GM12878 (cell line): ENCODE measurements around the gene ITPKB. TPM values are rescaled to one million over a fixed set of nuclear protein-coding genes. Genes with fewer than 3 reads are reported as not detected.

Experiments used
- ATAC-seq: fragments of 200-7000 bp; cut with Tn5 transposase; 3 replicates; pipeline ENCODE4 v1.9.1; 2020; ENCODE audit warnings: mild to moderate bottlenecking, moderate library complexity
- BruUV-seq: library from RNA; stranded (reverse); fragments of 400-500 nt; replicated peaks from 2 replicates; lab custom pipeline; 2021; lab: Mats Ljungman, UMichigan
- CTCF ChIA-PET: fragments of 300-600 bp; sonication (Branson Sonifier 250); formaldehyde crosslinking; extraction: SDS; loops from one replicate; lab custom pipeline; 2021; ENCODE audit warnings: inconsistent platforms; lab: Yijun Ruan, JAX
- POLR2A ChIA-PET: fragments of 350-600 bp; formaldehyde crosslinking; extraction: SDS; loops from one replicate; lab custom pipeline; 2021; ENCODE audit warnings: inconsistent platforms; lab: Charles Lee
- RAD21 ChIA-PET: fragments of 300-600 bp; sonication (Branson Sonifier 250); formaldehyde crosslinking; loops from one replicate; lab custom pipeline; 2023; ENCODE audit warnings: antibody characterized with exemption; ENCODE audit not compliant: unreplicated experiment; lab: Charles Lee
- SMC1A ChIA-PET: fragments of 300-600 bp; sonication (Branson Sonifier 250); formaldehyde crosslinking; loops from one replicate; lab custom pipeline; 2023; ENCODE audit not compliant: unreplicated experiment, uncharacterized antibody; lab: Charles Lee
- DNase-seq: peaks from one replicate; pipeline ENCODE4 v3.0.0-alpha.2; 2011; ENCODE audit warnings: low read depth, low spot score
- FAIRE-seq: peaks from 3 replicates; lab custom pipeline; 2011; peaks lifted over from hg19 to GRCh38; lab: Jason Lieb, UNC
- H2AFZ ChIP-seq: 2 replicates; pipeline ENCODE4 v1.6.0; 2011; ENCODE audit warnings: low read depth, low read length, control low read depth; ENCODE audit not compliant: control insufficient read depth
- H3K27ac ChIP-seq: 2 replicates; pipeline ENCODE4 v1.5.1; 2011; ENCODE audit warnings: control low read depth; ENCODE audit not compliant: control insufficient read depth, insufficient read depth
- H3K27me3 ChIP-seq, 2 experiments: replicated peaks in 1 of 2; 2 replicates each; pipeline versions ENCODE4 v1.6.0 to v1.6.1; 2011; ENCODE audit warnings: low read length in 1 of 2; ENCODE audit not compliant: control insufficient read depth in 2 of 2, insufficient read depth in 2 of 2
- H3K36me3 ChIP-seq, 2 experiments: 2 replicates each; pipeline ENCODE4 v1.5.1; 2011; ENCODE audit warnings: low read length in 1 of 2; ENCODE audit not compliant: control insufficient read depth in 2 of 2, insufficient read depth in 2 of 2
- H3K4me1 ChIP-seq: 2 replicates; pipeline ENCODE4 v1.6.1; 2011; ENCODE audit warnings: mild to moderate bottlenecking, low read length, moderate library complexity, mixed read lengths; ENCODE audit not compliant: control insufficient read depth, insufficient read depth
- H3K4me2 ChIP-seq: 2 replicates; pipeline ENCODE4 v1.6.0; 2011; ENCODE audit warnings: control low read depth; ENCODE audit not compliant: control insufficient read depth, insufficient read depth
- H3K4me3 ChIP-seq: fragments of 200-600 bp; sonication (generic); 2 replicates; pipeline ENCODE4 v1.5.1; 2016
- H3K79me2 ChIP-seq: 2 replicates; pipeline ENCODE4 v1.6.0; 2011; ENCODE audit warnings: low read length; ENCODE audit not compliant: control insufficient read depth, insufficient read depth
- H3K9ac ChIP-seq: 2 replicates; pipeline ENCODE4 v1.8.0; 2011; ENCODE audit warnings: low read length, control low read depth, mixed read lengths; ENCODE audit not compliant: control insufficient read depth, insufficient read depth
- H3K9me3 ChIP-seq: replicated peaks from 3 replicates; pipeline ENCODE4 v1.5.1; 2011; ENCODE audit warnings: mild to moderate bottlenecking, low read length; ENCODE audit not compliant: control insufficient read depth, insufficient read depth
- H4K20me1 ChIP-seq: 2 replicates; pipeline ENCODE4 v1.6.0; 2011; ENCODE audit not compliant: control insufficient read depth, insufficient read depth
- BACH1 ChIP-seq: fragments of 450-650 bp; IDR thresholded peaks from 2 replicates; pipeline ENCODE4 v1.6.1; 2017; ENCODE audit warnings: mild to moderate bottlenecking, borderline replicate concordance
- CBX5 ChIP-seq: sonication (generic); IDR thresholded peaks from 2 replicates; pipeline ENCODE4 v1.6.1; 2016; ENCODE audit warnings: low read depth, moderate library complexity, mild to moderate bottlenecking, inconsistent platforms
- CREB1 ChIP-seq: IDR thresholded peaks from 2 replicates; pipeline ENCODE4 v1.6.1; 2012; ENCODE audit warnings: low read depth, mild to moderate bottlenecking, inconsistent platforms
- EGR1 ChIP-seq, 2 experiments: IDR thresholded peaks; 1 replicate in 1 of 2; 2 replicates in 1 of 2; pipeline ENCODE4 v1.6.1; 2011 to 2012; ENCODE audit warnings: low read depth in 2 of 2, low read length in 2 of 2, borderline replicate concordance in 1 of 2, mild to moderate bottlenecking in 1 of 2, moderate library complexity in 1 of 2
- ESRRA ChIP-seq: IDR thresholded peaks from 2 replicates; pipeline ENCODE4 v1.6.1; 2012; ENCODE audit warnings: mild to moderate bottlenecking, low read length, improper control_type of control experiment
- IRF4 ChIP-seq: IDR thresholded peaks from 2 replicates; pipeline ENCODE4 v1.6.1; 2011; ENCODE audit warnings: low read depth, low read length
- MTA3 ChIP-seq: IDR thresholded peaks from 2 replicates; pipeline ENCODE4 v1.6.1; 2012; ENCODE audit warnings: low read length, inconsistent platforms, borderline replicate concordance
- NR2C1 ChIP-seq: fragments of 450-650 bp; IDR thresholded peaks from 2 replicates; pipeline ENCODE4 v1.6.1; 2017; ENCODE audit warnings: antibody characterized with exemption, mild to moderate bottlenecking, moderate library complexity
- PML ChIP-seq: IDR thresholded peaks from 2 replicates; pipeline ENCODE4 v1.6.1; 2012; ENCODE audit warnings: low read length, inconsistent platforms
- SIN3A ChIP-seq: IDR thresholded peaks from 2 replicates; pipeline ENCODE4 v1.6.1; 2012; ENCODE audit warnings: low read depth, low read length, improper control_type of control experiment
- SREBF2 ChIP-seq: IDR thresholded peaks from 2 replicates; pipeline ENCODE4 v1.6.1; 2012; ENCODE audit warnings: mild to moderate bottlenecking, low read length
- ZNF217 ChIP-seq: fragments of 450-650 bp; IDR thresholded peaks from 2 replicates; pipeline ENCODE4 v1.6.1; 2017; ENCODE audit warnings: antibody characterized with exemption, mild to moderate bottlenecking
- WGBS: methylation state at CpG from one replicate; pipeline ENCODE4 v1.1.6; 2016; ENCODE audit warnings: low lambda C conversion rate; ENCODE audit not compliant: insufficient replicate concordance, insufficient coverage; ENCODE audit errors: missing lambda C conversion rate; 5-methylcytosine and 5-hydroxymethylcytosine counted together
- in situ Hi-C: fragments of 300-500 bp; cut with MboI; formaldehyde crosslinking; loops from 9 replicates; pipeline ENCODE4 v1.14.3; 2018; ENCODE audit warnings: mixed read lengths
- intact Hi-C: fragments of 100-400 bp; cut with micrococcal nuclease; formaldehyde crosslinking; loops from one replicate; pipeline ENCODE4 v1.14.2; 2022; ENCODE audit not compliant: unreplicated experiment
- polyA plus RNA-seq, 11 experiments: library from polyadenylated mRNA; depleted of rRNA in 4 of 11; unstranded in 6 of 11; stranded (reverse) in 5 of 11; fragments of >200 nt; fragmentation: Nextera tagmentation in 4 of 11; fragmentation: Illumina TruSeq in 1 of 11; extraction: Ambion mirVana in 4 of 11; extraction: Trizol in 1 of 11; gene quantifications; 1 replicate in 1 of 11; 2 replicates in 10 of 11; pipeline versions ENCODE4 v1.2.1 to v1.2.3, GENCODE V29; 2011 to 2016; ENCODE audit warnings: inconsistent platforms in 2 of 11, missing spikeins in 2 of 11, low read depth in 1 of 11
- total RNA-seq, 4 experiments: library from RNA; depleted of rRNA in 3 of 4; stranded (reverse); fragments of >200 nt in 3 of 4; fragmentation: Illumina TruSeq in 1 of 4; extraction: Trizol in 1 of 4; gene quantifications; 2 replicates each; pipeline versions ENCODE4 v1.2.1 to v1.2.3, GENCODE V29; 2013 to 2021
- TF ChIP-seq, protein P1 (sequence below): IDR thresholded peaks from 2 replicates; pipeline ENCODE4 v1.6.1; 2011; ENCODE audit warnings: borderline replicate concordance, low read depth, mild to moderate bottlenecking, moderate library complexity, low read length; ENCODE audit not compliant: insufficient read depth, poor library complexity, severe bottlenecking
- TF ChIP-seq, protein P2 (sequence below): fragments of 450-650 bp; formaldehyde crosslinking; IDR thresholded peaks from 2 replicates; pipeline ENCODE4 v1.4.0; 2022; ENCODE audit warnings: mild to moderate bottlenecking, moderate library complexity

The ITPKB gene
- total and polyA plus RNA-seq, 10 of the 15 experiments (the other 5 are each of a cell fraction or from before 2014, with no cell fraction given): 1.3 to 38.7 (median 12.9) TPM

DNA sequence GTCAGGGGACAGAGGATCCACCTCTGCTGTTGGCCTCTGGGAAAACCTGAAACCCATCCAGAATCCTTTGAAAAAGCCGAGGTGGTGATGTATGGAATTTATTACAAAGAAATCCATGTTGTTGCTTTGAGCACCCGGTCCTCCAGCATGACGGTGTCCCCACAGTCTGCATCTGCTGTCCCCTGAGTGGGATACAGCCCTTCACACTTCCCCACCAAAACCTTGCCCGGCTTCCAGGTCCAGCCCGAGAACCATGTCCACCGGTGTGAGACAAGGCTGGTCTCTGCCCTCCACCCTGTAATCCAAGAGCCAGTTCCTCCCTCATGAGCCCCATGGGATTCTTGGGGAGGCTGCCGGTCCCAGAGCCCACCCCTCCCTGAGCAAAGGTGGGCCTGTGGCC is 120.1 kb downstream of the ITPKB start:
- in situ Hi-C loops (no loop called here), intact Hi-C loops (no loop called here)
- H3K9me3 ChIP-seq: no peaks in the 10 kb centered on the region; the same call in 1 of the 3 replicates
- no peak overlapping the region for H3K9ac ChIP-seq
- TF ChIP-seq IRF4 (no peak), SREBF2 (no peak), CREB1 (no peak)
- no peak overlapping the region for H3K4me2 ChIP-seq
- H4K20me1 ChIP-seq: no peaks in the 10 kb centered on the region
- H3K36me3 ChIP-seq: no peaks in the 10 kb centered on the region
- ChIA-PET POLR2A (interaction anchor here (0.5 kb wide), 1 partner anchor 199 kb away, joined by 3 read pairs; no protein-coding TSS in a partner anchor), RAD21 (interaction anchor here (0.9 kb wide), 1 partner anchor 207 kb away, joined by 3 read pairs; no protein-coding TSS in a partner anchor), SMC1A (no interaction called here), CTCF (interaction anchor here (0.8 to 1.2 kb wide), 2 partner anchors 7 to 69 kb away, joined by 3 to 4 read pairs; no protein-coding TSS in a partner anchor)
- no peak overlapping the region for H3K4me3 ChIP-seq
- no peaks in the 10 kb centered on the region for H3K79me2 ChIP-seq
- H3K4me1 ChIP-seq: no peaks in the 10 kb centered on the region
- no TSS peak for BruUV-seq
- DNase-seq (no peak), FAIRE-seq (no peak), ATAC-seq (no peak)
- H2AFZ ChIP-seq: no peak overlapping the region
- H3K27me3 ChIP-seq: peaks cover 0 to 1% of the 10 kb centered on the region in 2 experiments; a peak in 1 of 4 replicates
- H3K27ac ChIP-seq: no peak overlapping the region
- 51% methylated on average over 7 of the region's 7 CpGs for WGBS

DNA sequence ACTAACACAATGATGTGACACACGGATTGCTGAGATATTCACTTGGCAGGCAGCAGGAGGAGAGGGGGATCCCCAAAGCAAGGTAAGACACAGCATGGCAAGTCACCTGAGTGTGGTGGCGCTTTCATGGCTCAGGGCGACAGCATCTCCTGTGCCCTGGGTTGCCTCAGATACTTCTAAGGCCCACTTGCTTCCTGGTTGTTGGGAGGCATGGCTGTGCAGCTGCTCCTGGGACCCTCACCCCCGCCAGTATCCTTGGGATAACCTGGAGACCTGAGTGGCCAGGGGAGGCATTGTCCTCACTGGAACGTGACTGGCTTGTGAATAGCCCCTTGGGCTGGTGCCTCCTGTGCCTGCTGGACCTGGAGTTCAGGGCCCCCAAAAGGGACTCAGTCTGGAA is 120.7 kb downstream of the ITPKB start:
- H3K4me3 ChIP-seq: no peak overlapping the region
- no peaks in the 10 kb centered on the region for H3K36me3 ChIP-seq
- H3K4me2 ChIP-seq: no peak overlapping the region
- in situ Hi-C loops: no loop called here
- intact Hi-C loops: no loop called here
- H4K20me1 ChIP-seq: no peaks in the 10 kb centered on the region
- DNase-seq: no peak
- no peak for FAIRE-seq
- peaks cover 0 to 1% of the 10 kb centered on the region in 2 experiments; a peak in 1 of 4 replicates for H3K27me3 ChIP-seq
- H2AFZ ChIP-seq: no peak overlapping the region
- ChIA-PET SMC1A (no interaction called here), RAD21 (interaction anchor here (0.6 to 0.9 kb wide), 2 partner anchors 208 to 211 kb away, joined by 3 to 4 read pairs; partner anchors contain the start of gene PARP1), CTCF (interaction anchor here (1.2 kb wide), 1 partner anchor 8 kb away, joined by 3 read pairs; no protein-coding TSS in a partner anchor), POLR2A (no interaction called here)
- BruUV-seq: no TSS peak
- H3K79me2 ChIP-seq: no peaks in the 10 kb centered on the region
- H3K27ac ChIP-seq: no peak overlapping the region
- H3K4me1 ChIP-seq: no peaks in the 10 kb centered on the region
- H3K9me3 ChIP-seq: no peaks in the 10 kb centered on the region; the same call in 1 of the 3 replicates
- 25% methylated on average over 5 of the region's 5 CpGs for WGBS
- no peak overlapping the region for H3K9ac ChIP-seq
- ATAC-seq: no peak
- TF ChIP-seq IRF4: no peak
- TF ChIP-seq PML: no peak
- TF ChIP-seq, protein P1, sequence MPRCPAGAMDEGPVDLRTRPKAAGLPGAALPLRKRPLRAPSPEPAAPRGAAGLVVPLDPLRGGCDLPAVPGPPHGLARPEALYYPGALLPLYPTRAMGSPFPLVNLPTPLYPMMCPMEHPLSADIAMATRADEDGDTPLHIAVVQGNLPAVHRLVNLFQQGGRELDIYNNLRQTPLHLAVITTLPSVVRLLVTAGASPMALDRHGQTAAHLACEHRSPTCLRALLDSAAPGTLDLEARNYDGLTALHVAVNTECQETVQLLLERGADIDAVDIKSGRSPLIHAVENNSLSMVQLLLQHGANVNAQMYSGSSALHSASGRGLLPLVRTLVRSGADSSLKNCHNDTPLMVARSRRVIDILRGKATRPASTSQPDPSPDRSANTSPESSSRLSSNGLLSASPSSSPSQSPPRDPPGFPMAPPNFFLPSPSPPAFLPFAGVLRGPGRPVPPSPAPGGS: no peak
- TF ChIP-seq CBX5: no peak
- no peak for TF ChIP-seq EGR1 (IDR thresholded peaks at IDR 0.05; ENCODE audit: borderline replicate concordance in 1 of 2, low read depth in 2 of 2, low read length in 2 of 2)
- TF ChIP-seq ESRRA: no peak
- TF ChIP-seq ZNF217: no peak
- TF ChIP-seq BACH1: no peak
- TF ChIP-seq NR2C1: no peak
- TF ChIP-seq SIN3A: no peak
- TF ChIP-seq, protein P2, sequence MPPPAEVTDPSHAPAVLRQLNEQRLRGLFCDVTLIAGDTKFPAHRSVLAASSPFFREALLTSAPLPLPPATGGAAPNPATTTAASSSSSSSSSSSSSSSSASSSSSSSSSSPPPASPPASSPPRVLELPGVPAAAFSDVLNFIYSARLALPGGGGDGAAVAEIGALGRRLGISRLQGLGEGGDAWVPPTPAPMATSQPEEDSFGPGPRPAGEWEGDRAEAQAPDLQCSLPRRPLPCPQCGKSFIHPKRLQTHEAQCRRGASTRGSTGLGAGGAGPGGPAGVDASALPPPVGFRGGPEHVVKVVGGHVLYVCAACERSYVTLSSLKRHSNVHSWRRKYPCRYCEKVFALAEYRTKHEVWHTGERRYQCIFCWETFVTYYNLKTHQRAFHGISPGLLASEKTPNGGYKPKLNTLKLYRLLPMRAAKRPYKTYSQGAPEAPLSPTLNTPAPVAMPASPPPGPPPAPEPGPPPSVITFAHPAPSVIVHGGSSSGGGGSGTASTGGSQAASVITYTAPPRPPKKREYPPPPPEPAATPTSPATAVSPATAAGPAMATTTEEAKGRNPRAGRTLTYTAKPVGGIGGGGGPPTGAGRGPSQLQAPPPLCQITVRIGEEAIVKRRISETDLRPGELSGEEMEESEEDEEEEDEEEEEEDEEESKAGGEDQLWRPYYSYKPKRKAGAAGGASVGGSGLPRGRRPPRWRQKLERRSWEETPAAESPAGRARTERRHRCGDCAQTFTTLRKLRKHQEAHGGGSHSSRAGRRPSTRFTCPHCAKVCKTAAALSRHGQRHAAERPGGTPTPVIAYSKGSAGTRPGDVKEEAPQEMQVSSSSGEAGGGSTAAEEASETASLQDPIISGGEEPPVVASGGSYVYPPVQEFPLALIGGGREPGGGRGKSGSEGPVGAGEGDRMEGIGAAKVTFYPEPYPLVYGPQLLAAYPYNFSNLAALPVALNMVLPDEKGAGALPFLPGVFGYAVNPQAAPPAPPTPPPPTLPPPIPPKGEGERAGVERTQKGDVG: no peak
- no peak for TF ChIP-seq MTA3
